ENCODE results near the gene DHRSX. TPM values are rescaled to one million over a fixed set of nuclear protein-coding genes. Genes with fewer than 3 reads are reported as not detected.
A peak's percentile ranks its signal among the peaks of the same experiment; 100 is the strongest.

Gene DHRSX
- polyA plus RNA-seq, 2 of the 4 experiments (the other 2 are of a cell fraction): 32.1 to 56.3 TPM

- no peak overlapping the region for H3K4me2 ChIP-seq
- POLR2A ChIA-PET: no interaction called here
- TF ChIP-seq NPAS2 (CRISPR knock-in tag; IDR thresholded peaks at IDR 0.05; ENCODE audit: borderline replicate concordance): no peak
- no peak for TF ChIP-seq HOXB13 (CRISPR knock-in tag; IDR thresholded peaks at IDR 0.05; ENCODE audit: low read depth)
- no peak for TF ChIP-seq ELK1 (IDR thresholded peaks at IDR 0.05; ENCODE audit: low read depth, low read length)
- 59% methylated on average over 6 of the region's 6 CpGs for WGBS (ENCODE audit: missing lambda C conversion rate)
- CTCF ChIA-PET: no interaction called here
- FAIRE-seq: no peak
- H3K4me1 ChIP-seq: no peaks in the 10 kb centered on the region
- peak in 1 of 2 experiments; percentile 40; a peak in 2 of 6 replicates for ATAC-seq
- no peaks in the 10 kb centered on the region for H3K9me3 ChIP-seq
- DNase-seq (ENCODE audit: low read depth in 1 of 2, low spot score in 1 of 2): no peak
- no peak overlapping the region for H3K4me3 ChIP-seq
- no peak overlapping the region for H3K27ac ChIP-seq
Measured at GRCh38 chrX:2513121-2513664, 12.4 kb upstream of the DHRSX start.

GRCh38 chrX:2512501-2512900 lies 11.7 kb upstream of the DHRSX start:
- ChIA-PET CTCF (no interaction called here), POLR2A (no interaction called here)
- no peak overlapping the region for H3K4me3 ChIP-seq
- no peak for DNase-seq (ENCODE audit: low read depth in 1 of 2, low spot score in 1 of 2)
- H3K9me3 ChIP-seq: no peaks in the 10 kb centered on the region
- no peak for TF ChIP-seq RNF2 (IDR thresholded peaks at IDR 0.05; ENCODE audit: borderline replicate concordance, low read depth)
- TF ChIP-seq EP300 (IDR thresholded peaks at IDR 0.05): no peak
- no peak for TF ChIP-seq HOXB5 (CRISPR knock-in tag; IDR thresholded peaks at IDR 0.05)
- no peak for TF ChIP-seq PHF8 (IDR thresholded peaks at IDR 0.05; ENCODE audit: borderline replicate concordance, low read depth)
- H3K27ac ChIP-seq: no peak overlapping the region
- no peak for ATAC-seq
- H3K4me2 ChIP-seq: no peak overlapping the region
- H3K4me1 ChIP-seq: no peaks in the 10 kb centered on the region
- no peak for FAIRE-seq
- WGBS (ENCODE audit: missing lambda C conversion rate): 90% methylated on average over 7 of the region's 8 CpGs

- ChIA-PET CTCF (no interaction called here), POLR2A (no interaction called here)
- WGBS (ENCODE audit: missing lambda C conversion rate): 87% methylated on average over 6 of the region's 6 CpGs
- no peak overlapping the region for H3K4me3 ChIP-seq
- H3K4me2 ChIP-seq: no peak overlapping the region
- ATAC-seq (no peak), FAIRE-seq (no peak), DNase-seq (ENCODE audit: low read depth in 1 of 2, low spot score in 1 of 2) (no peak)
- no peaks in the 10 kb centered on the region for H3K4me1 ChIP-seq
- no peak for TF ChIP-seq BCL3 (IDR thresholded peaks at IDR 0.05)
- TF ChIP-seq PBX3 (IDR thresholded peaks at IDR 0.05): no peak
- TF ChIP-seq SREBF2 (IDR thresholded peaks at IDR 0.05): no peak
- TF ChIP-seq CBX8 (IDR thresholded peaks at IDR 0.05): no peak
- no peak for TF ChIP-seq CHD4 (IDR thresholded peaks at IDR 0.05; ENCODE audit: borderline replicate concordance)
- no peak for TF ChIP-seq JUN (IDR thresholded peaks at IDR 0.05)
- no peak for TF ChIP-seq KDM1A (IDR thresholded peaks at IDR 0.05; ENCODE audit: low read depth)
- TF ChIP-seq RFX5 (IDR thresholded peaks at IDR 0.05): no peak
- no peak for TF ChIP-seq ZFP36 (IDR thresholded peaks at IDR 0.05; ENCODE audit: borderline replicate concordance, partially characterized antibody)
- no peak for TF ChIP-seq SMC3 (IDR thresholded peaks at IDR 0.05)
- no peak for TF ChIP-seq JUNB (IDR thresholded peaks at IDR 0.05)
- no peak for TF ChIP-seq POLR2A (IDR thresholded peaks at IDR 0.05; ENCODE audit: low read length)
- TF ChIP-seq ESRRA (IDR thresholded peaks at IDR 0.05; ENCODE audit: borderline replicate concordance, low read length): no peak
- no peak for TF ChIP-seq NFE2L2 (conservative IDR thresholded peaks at IDR 0.05; ENCODE audit: low read length)
- no peak for TF ChIP-seq EHF (CRISPR knock-in tag; IDR thresholded peaks at IDR 0.05)
- no peak overlapping the region for H3K27ac ChIP-seq
- no peaks in the 10 kb centered on the region for H3K9me3 ChIP-seq
Measured at GRCh38 chrX:2511326-2511725, 10.6 kb upstream of the DHRSX start.

All from A549 (cell line).